CD4-positive, alpha-beta T cell treated with Interleukin-6 at 100 ng/mL for 8 hours (primary cell): ENCODE data around the gene RTKN.
"Not testable (repeated sequence)": the region's sequence is repeated elsewhere in the genome, so short reads cannot be mapped to it uniquely, and the experiment has no call there.

Source experiments
- DNase-seq: peaks from one replicate; pipeline ENCODE4 v3.0.0-alpha.2; 2020; ENCODE audit warnings: mixed read lengths, low spot score

Gene RTKN, protein sequence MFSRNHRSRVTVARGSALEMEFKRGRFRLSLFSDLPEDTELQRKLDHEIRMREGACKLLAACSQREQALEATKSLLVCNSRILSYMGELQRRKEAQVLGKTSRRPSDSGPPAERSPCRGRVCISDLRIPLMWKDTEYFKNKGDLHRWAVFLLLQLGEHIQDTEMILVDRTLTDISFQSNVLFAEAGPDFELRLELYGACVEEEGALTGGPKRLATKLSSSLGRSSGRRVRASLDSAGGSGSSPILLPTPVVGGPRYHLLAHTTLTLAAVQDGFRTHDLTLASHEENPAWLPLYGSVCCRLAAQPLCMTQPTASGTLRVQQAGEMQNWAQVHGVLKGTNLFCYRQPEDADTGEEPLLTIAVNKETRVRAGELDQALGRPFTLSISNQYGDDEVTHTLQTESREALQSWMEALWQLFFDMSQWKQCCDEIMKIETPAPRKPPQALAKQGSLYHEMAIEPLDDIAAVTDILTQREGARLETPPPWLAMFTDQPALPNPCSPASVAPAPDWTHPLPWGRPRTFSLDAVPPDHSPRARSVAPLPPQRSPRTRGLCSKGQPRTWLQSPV

DNA sequence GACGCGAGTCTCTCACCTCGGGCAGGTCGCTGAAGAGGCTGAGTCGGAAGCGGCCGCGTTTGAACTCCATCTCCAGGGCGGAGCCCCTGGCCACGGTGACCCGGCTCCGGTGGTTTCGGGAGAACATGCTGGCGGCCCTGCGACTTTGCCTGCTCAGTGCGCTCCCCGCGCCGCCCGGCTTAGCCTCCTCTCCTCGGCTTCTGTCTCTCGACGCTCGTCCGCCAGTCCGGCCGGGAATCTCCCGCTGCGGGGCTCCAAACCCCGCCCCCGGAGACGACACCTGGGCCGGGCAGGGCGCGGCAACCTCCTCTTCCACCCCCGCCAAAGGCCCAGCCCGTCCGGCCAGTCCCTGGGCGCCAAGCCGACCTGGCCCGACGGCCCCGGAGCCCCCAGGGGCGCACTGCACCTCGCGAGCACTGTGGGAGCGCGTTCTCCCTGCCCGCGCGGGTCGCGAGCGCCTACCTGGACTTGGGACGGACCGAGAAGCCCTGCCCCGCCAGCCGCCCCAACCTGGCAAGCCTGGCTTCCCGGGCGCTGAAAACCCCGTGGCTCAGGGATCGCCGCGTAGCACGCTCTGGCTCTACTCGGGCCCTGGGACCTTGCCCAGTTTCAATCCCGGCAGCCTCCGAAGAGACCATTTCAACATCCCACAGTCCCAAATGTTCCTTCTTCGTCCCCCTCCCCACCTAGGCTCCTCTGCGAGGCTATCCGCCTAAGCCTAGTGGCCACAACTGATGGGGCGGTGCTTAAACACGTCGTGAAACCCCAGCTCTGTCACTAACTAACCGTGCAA is at the start of gene RTKN:
RTKN (minus strand) TSS at position 248 of the 793 bp plus-strand sequence; CDS start at position 127, 121 bp downstream.
- DNase-seq, result no peak

DNA sequence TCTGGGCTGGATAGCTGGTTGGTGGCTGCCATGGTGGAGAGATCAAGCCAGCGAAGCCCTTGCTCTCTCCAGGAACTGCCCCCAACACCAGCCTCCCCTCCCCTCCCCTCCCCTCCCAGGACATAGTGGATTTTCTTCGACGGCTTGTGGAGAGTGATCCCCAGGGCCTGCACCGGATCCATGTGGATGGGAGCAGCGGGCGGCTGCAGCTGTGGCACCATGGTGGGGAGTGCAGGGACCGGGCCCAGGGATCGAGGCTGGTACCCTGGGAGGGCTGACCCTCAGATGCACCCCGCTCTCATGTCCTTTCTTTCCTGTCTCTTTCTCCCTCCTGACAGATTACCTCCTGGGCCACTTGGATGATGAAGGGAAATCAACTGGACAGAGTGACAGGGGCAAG is 48.2 kb upstream of the RTKN start:
- DNase-seq, result no peak

DNA sequence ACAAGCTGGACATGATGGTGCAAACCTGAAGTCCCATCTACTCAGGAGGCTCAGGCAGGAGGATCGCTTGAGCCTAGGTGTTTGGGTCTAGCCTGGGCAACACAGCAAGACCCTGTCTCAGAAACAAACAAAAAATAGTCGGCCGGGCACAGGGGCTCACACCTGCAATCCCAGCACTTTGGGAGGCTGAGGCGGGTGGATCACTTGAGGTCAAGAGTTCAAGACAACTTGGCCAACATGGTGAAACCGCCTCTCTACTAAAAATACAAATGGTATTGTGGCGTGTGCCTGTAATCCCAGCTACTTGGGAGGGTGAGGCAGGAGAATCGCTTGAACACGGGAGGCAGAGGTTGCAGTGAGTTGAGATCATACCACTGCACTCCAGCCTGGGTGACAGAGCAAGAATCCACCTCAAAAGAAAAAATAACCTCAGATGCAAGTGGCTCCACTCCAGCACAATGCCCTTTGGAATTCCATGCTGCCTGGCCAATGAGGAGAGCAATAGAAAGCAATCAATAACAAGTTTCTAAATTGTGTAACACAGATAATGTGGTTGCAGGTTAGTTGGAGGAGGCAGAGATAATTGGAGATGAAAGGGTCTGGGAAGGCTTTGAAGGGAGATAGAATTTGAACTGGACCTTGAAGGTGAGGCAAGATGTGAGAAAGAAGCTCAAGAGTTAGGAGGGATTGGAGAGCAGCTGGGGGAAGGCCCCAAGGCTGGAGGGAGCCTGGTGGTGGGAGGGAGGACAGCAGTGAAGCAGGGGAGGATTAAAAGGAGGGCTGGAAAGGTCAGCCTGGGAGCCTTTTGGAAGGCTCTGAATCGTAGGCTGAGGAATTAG is 47.1 kb upstream of the RTKN start:
- DNase-seq, result no peak

DNA sequence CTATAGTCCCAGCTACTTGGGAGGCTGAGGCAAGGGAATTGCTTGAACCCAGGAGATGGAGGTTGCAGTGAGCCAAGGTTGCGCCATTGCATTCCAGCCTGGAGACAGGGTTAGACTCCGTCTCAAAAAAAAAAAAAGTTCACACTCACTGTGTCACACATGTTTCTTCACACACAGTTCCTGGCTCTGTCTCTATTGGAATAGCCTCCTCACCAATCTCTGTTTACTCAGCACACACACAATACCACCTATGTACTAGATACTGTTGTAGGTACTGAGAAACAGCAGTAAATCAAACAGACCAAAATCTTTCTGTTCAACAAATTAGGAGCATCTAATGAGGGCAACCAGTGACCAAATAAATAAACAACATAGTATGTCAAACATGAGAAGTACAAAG is 44.4 kb upstream of the RTKN start:
- no peak for DNase-seq

DNA sequence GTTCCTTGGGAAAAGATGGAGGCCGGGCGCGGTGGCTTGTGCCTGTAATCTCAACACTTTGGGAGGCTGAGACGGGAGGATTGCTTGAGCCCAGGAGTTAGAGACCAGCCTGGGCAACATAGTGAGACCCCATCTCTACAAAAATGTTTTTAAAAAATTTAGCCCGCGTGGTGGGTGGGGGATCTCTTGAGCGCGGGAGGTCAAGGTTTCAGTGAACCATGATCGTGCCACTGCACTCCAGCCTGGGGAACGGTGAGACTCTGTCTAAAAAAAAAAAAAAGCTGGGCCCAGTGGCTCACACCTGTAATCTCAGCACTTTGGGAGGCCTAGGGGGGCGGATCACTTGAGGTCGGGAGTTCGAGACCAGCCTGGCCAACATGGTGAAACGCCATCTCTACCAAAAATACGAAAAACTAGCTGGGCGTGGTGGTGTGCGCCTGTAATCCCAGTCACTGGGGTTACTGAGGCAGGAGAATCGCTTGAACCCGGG is 42.0 kb upstream of the RTKN start:
- DNase-seq, result not testable (repeated sequence)

DNA sequence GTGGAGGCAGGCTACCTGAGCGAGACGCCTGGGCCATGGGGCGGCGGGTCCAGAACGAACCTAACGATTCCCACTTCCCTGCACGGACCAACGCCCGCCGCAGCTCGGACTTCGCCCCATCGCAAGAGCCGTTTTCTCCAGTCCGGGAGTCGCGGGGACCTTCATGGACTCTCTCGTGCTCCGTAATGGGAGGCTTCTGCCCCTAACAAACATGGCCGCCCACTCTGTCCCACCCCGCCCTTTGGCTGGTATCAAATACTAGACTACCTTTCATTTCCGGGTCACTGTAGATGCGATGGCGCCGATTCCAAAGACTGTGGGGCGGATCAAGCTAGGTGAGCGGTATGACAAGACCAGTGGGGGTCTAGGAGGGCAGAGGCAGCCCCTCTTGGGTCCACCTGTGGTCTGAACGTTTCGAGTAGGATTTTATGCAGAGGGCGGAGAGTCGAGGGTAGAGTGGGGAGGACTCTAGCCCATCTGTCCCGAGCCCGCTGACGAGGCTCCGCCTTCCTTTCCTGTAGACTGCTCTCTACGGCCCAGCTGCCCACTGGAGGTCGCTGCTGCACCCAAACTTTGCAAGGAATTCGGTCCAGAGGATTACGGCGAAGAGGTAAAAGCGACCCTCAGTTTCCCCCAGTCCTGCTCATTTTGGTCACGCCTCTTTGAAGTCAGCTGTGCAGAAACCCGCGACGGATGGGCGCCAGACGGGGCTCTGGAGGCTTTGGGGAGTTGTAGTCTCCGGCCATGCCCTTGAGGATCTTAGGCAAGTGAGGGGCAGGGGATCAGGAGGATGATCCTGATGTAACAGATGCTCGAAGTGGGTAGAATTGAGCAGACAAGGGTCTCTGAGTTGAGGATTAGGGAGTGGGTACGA is 41.3 kb upstream of the RTKN start, which contains the start of the genes CCDC142 and TTC31:
CCDC142 (minus strand) TSS at position 198 of the 874 bp plus-strand sequence; CDS start at position 37, 161 bp downstream.
TTC31 (plus strand) TSS at position 281 of the 874 bp plus-strand sequence; CDS start at position 296, 15 bp downstream.
- DNase-seq, result peak; percentile 93

DNA sequence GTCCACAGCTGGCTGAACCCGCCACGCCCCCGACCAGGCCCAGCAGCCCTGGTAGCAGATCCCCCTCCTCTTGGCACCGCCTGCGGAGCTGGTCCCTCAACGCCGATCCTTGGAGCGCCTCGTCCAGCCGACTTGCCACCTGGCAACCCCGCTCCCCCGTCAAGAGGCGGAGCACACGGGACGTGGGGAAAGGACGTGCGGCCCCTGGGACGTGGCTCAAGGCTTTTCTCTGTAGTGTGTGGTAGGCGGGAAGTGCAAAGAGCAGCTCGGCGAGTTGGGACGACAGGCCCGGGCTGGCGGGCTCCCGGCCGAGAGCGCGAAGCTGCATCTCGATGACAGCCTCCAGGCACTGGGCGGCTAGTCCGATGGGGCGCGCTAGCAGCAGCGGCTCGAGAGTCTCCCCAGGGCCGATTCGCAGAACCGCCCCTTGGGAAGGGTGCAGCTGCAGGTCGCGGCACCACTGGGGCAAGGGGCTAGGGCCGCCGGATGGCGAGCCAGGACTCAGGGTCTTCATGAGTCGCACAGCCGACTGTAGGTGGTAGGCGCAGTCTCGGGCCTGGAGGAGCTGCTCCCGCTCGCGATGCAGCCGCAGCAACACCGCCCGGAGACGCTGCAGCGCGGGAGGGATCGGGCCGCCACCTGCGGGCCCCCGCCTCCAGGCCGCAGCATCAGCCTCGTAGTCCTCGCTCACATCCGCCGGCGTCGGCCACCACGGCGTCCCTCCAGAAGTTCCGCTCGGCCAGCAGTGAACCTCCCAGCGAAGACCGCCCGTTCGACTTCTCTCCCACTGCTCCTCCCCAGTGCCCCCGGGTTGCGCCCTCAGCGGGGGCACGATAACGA is 40.4 kb upstream of the RTKN start:
- DNase-seq, result peak; percentile 39

DNA sequence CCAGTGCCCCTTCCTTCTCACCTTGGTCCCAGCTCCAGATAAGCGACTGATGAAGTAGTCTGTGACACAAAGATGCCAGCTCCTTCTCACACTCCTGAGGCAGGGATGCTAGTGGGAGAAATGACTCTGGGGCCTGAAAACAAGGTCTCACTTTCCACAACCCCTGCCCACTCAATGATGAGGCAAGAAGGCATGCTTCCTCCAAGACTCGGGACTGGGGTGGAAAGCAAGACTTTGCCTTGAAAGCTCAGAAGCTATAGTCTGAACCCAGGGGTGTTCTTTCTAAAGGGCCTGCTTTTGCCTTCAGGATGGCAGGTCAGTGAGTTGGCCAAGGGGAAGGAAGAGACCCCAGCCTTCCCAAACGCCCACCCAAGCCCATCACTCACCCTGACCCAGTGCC is 39.7 kb upstream of the RTKN start:
- DNase-seq, result no peak

DNA sequence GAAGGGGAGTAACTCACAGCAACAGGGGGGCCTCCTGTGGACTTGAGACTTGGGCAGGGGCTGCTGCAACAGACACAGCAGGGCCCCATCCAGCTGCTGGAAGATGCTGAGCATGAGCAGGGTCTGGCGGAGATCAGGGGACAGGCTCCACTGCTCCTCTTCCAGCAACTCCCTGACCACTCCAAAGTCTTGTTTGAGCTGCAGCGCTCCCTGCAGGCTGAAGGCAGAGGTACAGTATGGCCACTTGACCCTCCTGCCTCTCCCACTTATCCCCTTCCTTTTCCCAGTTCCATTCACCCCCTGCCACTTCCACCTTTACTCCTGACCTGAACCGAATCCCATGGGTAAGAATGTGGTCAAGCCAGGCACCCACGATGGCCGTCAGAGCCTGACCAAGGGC is 33.2 kb upstream of the RTKN start:
- DNase-seq, result no peak

DNA sequence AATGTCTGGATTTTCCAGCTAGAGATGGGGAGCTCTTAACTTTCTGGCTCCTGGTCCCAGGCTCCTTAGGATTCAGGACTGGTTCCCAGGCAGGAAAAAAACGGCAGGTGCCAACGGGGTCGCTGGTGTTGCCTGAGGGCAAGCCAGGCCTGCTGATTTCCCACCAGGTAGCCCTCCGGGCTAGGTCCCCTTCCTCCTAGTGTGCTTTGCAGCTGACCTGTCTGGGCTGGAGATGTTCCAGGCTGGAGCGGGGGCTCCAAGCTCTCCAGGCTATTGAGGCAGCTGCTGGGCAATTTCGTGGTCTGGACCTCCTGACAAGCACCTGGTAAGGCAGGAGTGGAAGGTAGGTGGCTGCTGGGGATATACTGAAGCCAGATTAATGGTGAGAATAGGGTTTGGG is 32.7 kb upstream of the RTKN start:
- no peak for DNase-seq

DNA sequence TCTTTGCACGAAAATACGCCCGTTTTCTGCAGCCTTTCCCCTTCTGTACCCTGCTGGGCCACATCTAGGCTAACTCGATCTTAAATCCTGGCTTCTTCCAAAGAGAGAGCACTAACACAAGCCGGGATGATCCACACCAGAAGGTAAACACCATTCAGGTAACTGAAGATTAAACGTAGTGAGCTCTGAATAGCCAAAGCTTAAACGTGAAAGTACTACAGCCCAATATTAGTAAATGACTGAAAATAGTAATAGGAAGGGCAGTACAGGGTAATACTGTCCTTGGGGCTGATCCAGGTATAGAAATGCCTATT is 31.2 kb upstream of the RTKN start:
- no peak for DNase-seq

DNA sequence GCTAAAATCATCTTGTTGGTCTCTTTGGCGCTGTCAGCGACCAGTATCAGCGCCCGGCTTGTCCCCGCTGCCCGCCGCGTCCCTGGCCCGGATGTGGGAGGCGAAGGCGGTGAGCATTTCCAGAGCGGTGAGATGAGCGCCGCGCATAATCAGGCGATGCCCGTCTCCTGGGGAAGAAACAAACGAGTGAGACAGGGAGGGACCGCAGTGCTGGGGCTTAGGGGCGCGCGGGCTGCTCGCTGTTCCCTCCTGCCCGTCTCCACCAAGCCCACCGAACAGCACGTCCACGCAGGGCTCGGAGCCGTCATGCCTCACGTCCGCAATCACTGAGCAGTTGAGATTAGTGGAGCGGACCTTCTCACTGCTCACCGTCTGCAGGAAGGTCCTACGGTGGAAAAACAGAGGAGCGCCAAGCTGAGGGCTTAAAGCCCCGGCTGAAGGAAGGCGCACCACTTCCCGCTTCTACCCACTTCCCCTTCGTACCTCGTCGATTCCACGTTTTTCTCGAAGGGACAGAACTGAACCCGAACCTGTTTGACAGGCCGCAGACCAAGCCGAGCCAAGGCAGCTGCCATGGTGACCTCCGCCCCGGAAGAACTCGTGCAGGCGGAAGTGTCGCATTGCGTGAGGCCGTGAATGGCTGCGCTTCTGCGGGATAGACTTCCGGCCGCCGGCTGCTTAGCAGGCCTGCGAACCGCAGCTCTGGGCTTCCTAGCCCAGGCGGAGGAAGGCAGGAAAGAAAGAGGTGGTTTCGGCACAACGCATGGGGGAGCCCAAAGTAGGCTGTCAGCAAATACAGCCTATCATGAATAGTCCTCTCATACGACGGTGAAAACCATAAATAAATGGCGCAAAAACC is 30.6 kb upstream of the RTKN start, which contains the start of gene MRPL53:
MRPL53 (minus strand) TSS at position 595 of the 859 bp plus-strand sequence; CDS start at position 575, 20 bp downstream.
- peak; percentile 95 for DNase-seq

DNA sequence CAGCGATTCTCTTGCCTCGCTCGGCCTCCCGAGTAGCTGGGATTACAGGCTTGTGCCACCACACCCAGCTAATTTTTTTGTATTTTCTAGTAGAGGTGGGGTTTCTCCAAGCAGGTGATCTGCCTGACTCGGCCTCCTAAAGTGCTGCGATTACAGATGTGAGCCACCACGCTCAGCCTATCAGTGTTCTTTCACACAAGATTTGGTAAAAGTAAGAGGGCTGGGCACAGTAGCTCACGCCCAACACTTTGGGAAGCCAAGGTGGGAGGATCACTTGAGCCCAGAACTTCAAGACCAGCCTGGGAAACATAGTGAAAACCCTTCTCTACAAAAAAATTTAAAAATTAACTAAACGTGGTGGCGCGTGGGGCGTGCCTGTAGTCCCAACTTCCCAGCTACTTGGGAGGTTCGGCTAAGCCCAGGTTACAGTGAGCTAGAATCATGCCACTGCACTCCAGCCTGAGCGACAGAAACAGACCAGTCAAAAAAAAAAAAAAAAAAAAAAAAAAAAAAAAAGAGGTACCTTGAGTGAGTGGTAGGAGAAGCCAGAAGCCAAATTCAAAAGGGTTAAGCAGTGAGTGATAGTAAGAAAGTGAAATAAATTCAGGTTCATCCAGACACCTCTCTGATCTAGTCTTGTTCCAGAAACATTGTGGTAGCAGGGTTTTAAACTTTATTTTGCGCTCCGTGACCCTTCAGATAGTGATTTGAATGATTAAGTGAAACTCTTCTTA is 29.8 kb upstream of the RTKN start:
- DNase-seq, result no peak

DNA sequence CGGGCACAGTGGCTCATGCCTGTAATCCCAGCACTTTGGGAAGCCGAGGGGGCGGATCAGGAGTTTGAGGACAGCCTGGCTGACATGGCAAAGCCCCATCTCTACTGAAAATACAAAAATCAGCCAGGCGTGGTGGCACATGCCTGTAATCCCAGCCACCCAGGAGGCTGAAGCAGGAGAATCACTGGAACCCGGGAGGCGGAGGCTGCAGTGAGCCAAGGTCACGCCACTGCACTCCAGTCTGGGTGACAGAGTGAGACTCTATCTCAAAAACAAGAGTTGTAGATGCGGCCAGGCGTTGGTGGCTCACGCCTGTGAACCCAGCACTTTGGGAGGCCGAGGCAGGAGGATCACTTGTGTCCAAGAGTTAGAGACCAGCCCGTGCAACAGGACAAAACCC is 29.0 kb upstream of the RTKN start:
- DNase-seq, result not testable (repeated sequence)

DNA sequence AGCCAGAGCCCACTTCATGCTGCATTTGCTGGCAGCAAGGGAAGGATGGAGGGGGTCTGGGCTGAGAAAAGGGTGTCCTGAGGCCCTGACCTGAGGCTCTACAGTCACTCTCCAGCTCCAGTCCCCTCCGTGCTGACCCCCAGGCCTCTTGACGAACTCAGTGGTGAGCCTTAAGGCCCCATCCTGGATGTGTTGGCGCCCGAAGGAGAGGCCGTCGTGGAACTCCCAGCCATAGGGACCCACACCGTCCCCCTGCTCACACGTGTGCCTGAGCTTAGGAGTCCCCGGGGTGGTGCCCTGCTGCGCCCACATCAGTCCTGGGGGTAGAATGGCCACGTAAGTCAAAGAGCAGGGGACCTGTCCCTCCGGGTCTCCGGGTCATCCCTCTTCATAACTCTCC is 22.7 kb upstream of the RTKN start:
- DNase-seq, result no peak

DNA sequence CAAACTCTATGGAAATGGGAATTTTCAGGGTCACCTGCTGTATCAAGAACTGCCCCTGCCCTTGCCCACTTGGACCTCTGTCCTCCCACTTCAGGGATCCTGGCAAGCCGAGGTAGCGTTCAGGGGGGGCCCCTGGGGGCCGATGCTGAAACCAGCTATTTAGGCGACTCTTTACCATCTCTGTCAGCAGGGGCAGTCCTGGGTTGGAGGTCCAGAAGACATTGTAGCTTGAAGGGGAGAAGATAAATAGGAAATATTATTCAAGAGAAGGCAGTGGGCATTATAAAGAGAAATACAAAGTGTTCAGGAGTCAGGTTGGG is 21.0 kb upstream of the RTKN start:
- DNase-seq, result no peak

DNA sequence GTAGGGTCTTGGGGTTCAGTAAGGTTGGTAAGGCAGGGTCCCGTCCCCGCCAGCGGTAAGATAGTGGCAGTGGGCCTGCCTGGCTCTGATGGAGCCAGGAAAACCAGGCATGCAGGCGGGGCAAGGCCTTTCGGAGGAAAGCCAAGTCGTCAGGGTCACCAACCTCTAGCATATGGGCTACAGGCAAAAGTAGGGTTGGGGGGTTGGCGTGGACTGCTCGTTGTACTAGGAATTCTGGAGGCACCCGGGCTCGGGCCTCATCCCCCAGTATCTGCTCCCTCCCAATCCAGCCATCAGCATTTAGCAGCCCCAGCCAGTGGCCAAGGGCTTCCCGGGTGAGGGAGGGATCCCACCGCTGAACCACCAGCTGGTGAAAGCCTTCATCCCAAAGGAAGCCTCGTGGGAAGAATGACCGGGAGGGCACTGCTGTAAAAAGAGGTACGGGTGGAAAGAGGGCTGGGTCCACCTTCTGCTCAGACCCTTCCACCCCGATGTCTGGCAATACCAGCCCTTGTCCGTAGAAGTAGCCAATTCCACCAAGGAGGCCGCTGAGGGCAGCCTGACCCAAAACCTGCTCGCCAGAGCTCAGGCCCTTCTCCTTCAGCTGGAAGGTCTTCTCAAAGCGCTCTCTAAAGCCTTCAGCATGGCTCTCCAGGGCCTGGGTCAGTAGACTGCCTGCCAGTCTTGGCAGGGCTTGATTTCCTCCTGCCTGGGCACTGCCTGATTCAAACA is 20.5 kb upstream of the RTKN start:
- DNase-seq, result no peak
